Transverse colon (tissue), 4 donors: ENCODE data around the gene DUOXA1. TPM values are rescaled to one million over a fixed set of nuclear protein-coding genes. Genes with fewer than 3 reads are reported as not detected.

ENCODE experiments used
- DNase-seq: peaks from one replicate; pipeline ENCODE4 v3.0.0-alpha.2; 2019
- H3K27ac ChIP-seq, 4 donors: fragments of 200-600 bp; sonication (generic); 2 replicates each; pipeline ENCODE4 v1.5.1; 2016 to 2018; ENCODE audit warnings: inconsistent platforms in 4 of 4
- H3K27me3 ChIP-seq: fragments of 200-600 bp; sonication (generic); 2 replicates; pipeline ENCODE4 v1.5.1; 2017; ENCODE audit warnings: inconsistent platforms
- H3K36me3 ChIP-seq, 4 donors: fragments of 200-600 bp; sonication (generic); 2 replicates each; pipeline ENCODE4 v1.5.1; 2017 to 2019; ENCODE audit warnings: inconsistent platforms in 4 of 4
- H3K4me1 ChIP-seq, 4 donors: fragments of 200-600 bp; sonication (generic); 2 replicates each; pipeline ENCODE4 v1.5.1; 2017 to 2020; ENCODE audit warnings: inconsistent platforms in 4 of 4
- H3K4me3 ChIP-seq, 4 donors: fragments of 200-600 bp; sonication (generic); 1 replicate in 1 of 4; 2 replicates in 3 of 4; pipeline versions ENCODE4 v1.5.1 to v1.6.1; 2017 to 2019; ENCODE audit warnings: inconsistent platforms in 4 of 4
- H3K9me3 ChIP-seq, 2 donors: fragments of 200-600 bp; sonication (generic); 2 replicates each; pipeline ENCODE4 v1.5.1; 2017 to 2019; ENCODE audit warnings: inconsistent platforms in 2 of 2
- CTCF ChIP-seq, 5 experiments: fragments of 200-600 bp in 3 of 5; fragments of 450-650 bp in 2 of 5; sonication (generic) in 3 of 5; IDR thresholded peaks; 1 replicate in 2 of 5; 2 replicates in 3 of 5; pipeline ENCODE4 v1.5.1; 2016 to 2017; ENCODE audit warnings: antibody characterized with exemption in 5 of 5, inconsistent platforms in 3 of 5, mild to moderate bottlenecking in 2 of 5, moderate library complexity in 1 of 5
- EP300 ChIP-seq: sonication (generic); formaldehyde crosslinking; IDR thresholded peaks from one replicate; pipeline ENCODE4 v1.6.1; 2017; ENCODE audit warnings: antibody characterized with exemption, low read depth
- POLR2A ChIP-seq: fragments of 450-650 bp; IDR thresholded peaks from one replicate; pipeline ENCODE4 v1.6.1; 2016; ENCODE audit warnings: antibody characterized with exemption, mild to moderate bottlenecking, moderate library complexity
- POLR2AphosphoS5 ChIP-seq, 3 donors: sonication (generic); formaldehyde crosslinking; IDR thresholded peaks; one replicate each; pipeline ENCODE4 v1.6.1; 2016; ENCODE audit warnings: antibody characterized with exemption in 3 of 3
- WGBS, 2 donors: methylation state at CpG; one replicate each; pipeline ENCODE4 v1.1.5; 2018; ENCODE audit warnings: low coverage in 1 of 2; 5-methylcytosine and 5-hydroxymethylcytosine counted together
- in situ Hi-C, 4 donors: fragments of 200-750 bp; cut with MboI; loops; one replicate each; pipeline versions ENCODE4 v1.15.0 to v1.15.1; 2017; ENCODE audit warnings: low sequenced_read_pairs in 3 of 4, low pct_ligation_motif_present in 1 of 4, low pct_unique_long_range_greater_than_20kb in 1 of 4
- intact Hi-C: fragments of 100-400 bp; cut with DNase I; formaldehyde crosslinking; loops from one replicate; pipeline ENCODE4 v1.15.1; 2023; ENCODE audit warnings: low total_unique reads
- total RNA-seq, 4 donors: library from RNA; depleted of rRNA; stranded (reverse); fragments of >200 nt; gene quantifications; one replicate each; pipeline ENCODE4 v1.1.0, GENCODE V29; 2016

Gene DUOXA1
- total RNA-seq, 4 donors from 2014 or later, result 1.4 TPM; not detected in 3

GRCh38 chr15:45167631-45168205 is 38.0 kb upstream of the DUOXA1 start:
- intact Hi-C loops, result loop anchor here (10.0 kb wide), 1 partner anchor 227 kb away; no protein-coding TSS in a partner anchor

DNA sequence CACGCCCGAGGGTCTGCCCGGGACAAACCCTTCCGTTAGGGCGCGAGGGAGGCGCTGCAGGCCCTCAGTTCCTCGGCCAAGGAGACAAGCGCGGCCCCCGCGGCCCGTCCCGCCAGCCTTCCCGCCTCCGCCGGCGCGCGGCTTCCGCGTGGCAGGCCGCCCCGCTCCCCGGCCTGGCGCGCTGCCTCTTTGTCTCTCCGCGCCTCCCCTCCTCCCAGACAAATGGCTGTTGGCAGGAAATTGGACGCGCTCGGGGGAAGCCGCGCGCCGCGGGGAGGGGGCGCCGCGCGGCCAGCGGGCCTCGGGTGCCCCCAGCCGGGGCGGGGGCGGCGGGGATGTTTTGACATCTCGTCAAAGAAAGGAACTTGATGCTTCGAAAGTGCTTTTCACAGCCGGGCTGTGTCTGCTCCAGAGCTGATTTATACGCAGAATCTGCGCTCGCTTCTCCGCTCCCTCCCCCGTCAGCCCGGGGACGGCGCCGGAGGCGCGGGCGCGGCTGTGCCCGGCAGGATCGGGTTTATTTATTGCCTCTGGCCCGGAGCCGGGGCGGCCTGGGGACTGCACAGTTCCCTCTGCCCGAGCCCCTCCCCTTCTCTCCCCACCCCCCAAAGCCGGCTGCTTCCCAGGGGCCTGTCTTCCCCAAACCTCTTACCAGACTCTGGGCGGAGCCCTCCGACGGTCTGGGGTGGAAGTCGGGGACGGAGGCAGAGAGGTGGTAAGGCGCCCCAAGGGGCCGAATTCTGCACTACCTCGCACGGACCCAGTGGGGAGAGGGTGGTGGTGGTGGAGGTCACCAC is 37.4 kb upstream of the DUOXA1 start:
- no peaks in the 10 kb centered on the region for H3K9me3 ChIP-seq
- no peaks in the 10 kb centered on the region for H3K27me3 ChIP-seq
- peak overlapping the region; percentile 47 to 78 (median 58) for H3K4me3 ChIP-seq
- H3K4me1 ChIP-seq, result peaks cover 10 to 21% (median 12%) of the 10 kb centered on the region in 4 donors
- peak overlapping the region; percentile 94 to 99 (median 96) for H3K27ac ChIP-seq
- WGBS, 2 donors, result 0% methylated on average over 27 of the region's 79 CpGs; no CpG with 5 or more reads in 1 of the 2 donors
- DNase-seq, result peak; percentile 89
- TF ChIP-seq EP300 (no peak), POLR2A (peak; percentile 67), CTCF (IDR thresholded peaks at IDR 0.05) (peak; percentile 68 to 89 (median 74)), POLR2AphosphoS5 (IDR thresholded peaks at IDR 0.05) (peak in 2 of 3 donors; percentile 53 to 70)
- intact Hi-C loops (loop anchor here (10.0 kb wide), 1 partner anchor 228 kb away; no protein-coding TSS in a partner anchor), in situ Hi-C loops (loop anchor here in 2 of 4 donors (25.0 kb wide), 2 partner anchors 220 to 445 kb away; partner anchors contain the start of gene GATM (in 1 of the 2))
- H3K36me3 ChIP-seq, result no peaks in the 10 kb centered on the region

More at GRCh38 chr15:45167631-45168205, 38.0 kb upstream of the DUOXA1 start:
- Histone ChIP-seq H3K4me1 (peaks cover 8 to 18% (median 12%) of the 10 kb centered on the region in 4 donors), H3K36me3 (no peaks in the 10 kb centered on the region), H3K27me3 (no peaks in the 10 kb centered on the region), H3K4me3 (peak overlapping the region in 3 of 4 donors; percentile 47 to 78 (median 59)), H3K9me3 (no peaks in the 10 kb centered on the region), H3K27ac (peak overlapping the region; percentile 94 to 99 (median 96))
- DNase-seq, result no peak
- 67% methylated on average over 9 of the region's 9 CpGs; no CpG with 5 or more reads in 1 of the 2 donors for WGBS, 2 donors
- TF ChIP-seq POLR2AphosphoS5 (IDR thresholded peaks at IDR 0.05) (no peak), CTCF (IDR thresholded peaks at IDR 0.05) (peak in 2 of 5 experiments; percentile 1 to 7)
- in situ Hi-C loops, result loop anchor here in 2 of 4 donors (25.0 kb wide), 2 partner anchors 220 to 445 kb away; partner anchors contain the start of gene GATM (in 1 of the 2)

- Histone ChIP-seq H3K4me3 (no peak overlapping the region), H3K36me3 (no peaks in the 10 kb centered on the region), H3K27me3 (no peaks in the 10 kb centered on the region), H3K9me3 (no peaks in the 10 kb centered on the region), H3K4me1 (peaks cover 10 to 21% (median 12%) of the 10 kb centered on the region in 4 donors), H3K27ac (peak overlapping the region; percentile 94 to 99 (median 96))
- WGBS, 2 donors, result 82% methylated on average over 4 of the region's 5 CpGs; no CpG with 5 or more reads in 1 of the 2 donors
- in situ Hi-C loops, result loop anchor here in 2 of 4 donors (25.0 kb wide), 2 partner anchors 222 to 447 kb away; partner anchors contain the start of gene GATM (in 1 of the 2)
- no peak for DNase-seq
- TF ChIP-seq POLR2AphosphoS5 (IDR thresholded peaks at IDR 0.05) (no peak), POLR2A (no peak), CTCF (IDR thresholded peaks at IDR 0.05) (no peak), EP300 (no peak)
- intact Hi-C loops, result loop anchor here (10.0 kb wide), 1 partner anchor 229 kb away; no protein-coding TSS in a partner anchor
These were observed 35.9 kb upstream of the DUOXA1 start for GRCh38 chr15:45165536-45165935.

GRCh38 chr15:45164914-45165313 is 35.2 kb upstream of the DUOXA1 start:
- in situ Hi-C loops (loop anchor here in 2 of 4 donors (25.0 kb wide), 2 partner anchors 222 to 447 kb away; partner anchors contain the start of gene GATM (in 1 of the 2)), intact Hi-C loops (loop anchor here (10.0 kb wide), 1 partner anchor 230 kb away; no protein-coding TSS in a partner anchor)
- Histone ChIP-seq H3K27me3 (no peaks in the 10 kb centered on the region), H3K9me3 (no peaks in the 10 kb centered on the region), H3K4me3 (no peak overlapping the region), H3K27ac (peak overlapping the region in 1 of 4 donors; percentile 95), H3K36me3 (no peaks in the 10 kb centered on the region), H3K4me1 (peaks cover 10 to 21% (median 12%) of the 10 kb centered on the region in 4 donors)
- no peak for DNase-seq
- 100% methylated on average over 1 of the region's 1 CpG; no CpG with 5 or more reads in 1 of the 2 donors for WGBS, 2 donors
- TF ChIP-seq POLR2A, result no peak
- no peak for TF ChIP-seq EP300
- no peak for TF ChIP-seq POLR2AphosphoS5 (IDR thresholded peaks at IDR 0.05)
- no peak for TF ChIP-seq CTCF (IDR thresholded peaks at IDR 0.05)
